ENCODE results near the gene BMP2K. TPM values are rescaled to one million over a fixed set of nuclear protein-coding genes. Genes with fewer than 3 reads are reported as not detected.
A peak's percentile ranks its signal among the peaks of the same experiment; 100 is the strongest.

BMP2K gene
- total and polyA plus RNA-seq, 2 of the 8 experiments (the other 6 are each of a cell fraction or from before 2014, with no cell fraction given) = 15.6 to 24.1 TPM

DNA sequence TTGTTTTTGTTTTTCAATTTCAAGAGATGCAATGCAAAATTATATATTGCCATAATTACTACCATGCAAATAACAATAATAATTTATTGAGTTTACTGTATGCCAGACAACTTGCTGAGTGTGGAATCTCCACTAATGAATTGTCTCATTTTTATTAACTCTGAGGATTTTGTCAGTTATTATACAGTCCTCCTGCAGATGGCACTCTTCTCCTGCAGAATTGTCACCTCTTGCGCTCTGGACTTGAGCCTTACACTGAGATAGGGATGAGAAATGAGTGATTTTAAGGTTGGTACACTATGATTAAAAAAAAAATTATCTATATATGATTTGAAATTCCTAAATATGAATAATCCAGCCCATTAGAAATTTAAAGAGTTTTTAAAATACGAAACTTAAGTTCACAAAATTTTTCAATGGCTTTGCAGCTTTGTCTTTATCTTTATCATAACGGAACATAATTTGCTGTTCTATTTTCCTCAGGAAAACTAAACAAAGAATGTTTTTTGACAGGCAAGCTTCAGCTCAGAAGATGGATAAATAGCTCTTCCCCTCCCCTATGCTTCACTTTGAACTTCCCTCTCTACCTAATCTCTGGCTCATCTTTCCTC lies 175.8 kb downstream of the BMP2K start:
- ChIA-PET CTCF (ENCODE audit: partially characterized antibody) (interaction anchor here (0.6 to 2.8 kb wide), 35 partner anchors 9 to 1384 kb away, joined by 3 to 20 read pairs (median 4); partner anchors contain the start of genes CFAP299 and PAQR3), POLR2A (ENCODE audit: partially characterized antibody) (no interaction called here)
- Histone ChIP-seq H3K4me2 (ENCODE audit: insufficient read depth in 1 of 2, low read depth in 2 of 2, low read length in 2 of 2) (no peak overlapping the region), H3K79me1 (ENCODE audit: low read depth, low read length) (no peaks in the 10 kb centered on the region), H3K79me2 (ENCODE audit: control insufficient read depth in 1 of 2, insufficient read depth in 2 of 2, low read length in 2 of 2) (no peaks in the 10 kb centered on the region), H3K36me3 (ENCODE audit: control insufficient read depth in 2 of 4, insufficient read depth in 4 of 4, low read length in 3 of 4) (no peaks in the 10 kb centered on the region), H3K18ac (ENCODE audit: extremely low read depth, low read length) (no peak overlapping the region), H2BK120ac (replicated peaks; ENCODE audit: low read depth, low read length) (no peak overlapping the region), H3K14ac (ENCODE audit: insufficient read length) (no peak overlapping the region), H2BK5ac (ENCODE audit: low read depth, low read length) (no peak overlapping the region), H2BK20ac (ENCODE audit: low read length) (no peak overlapping the region), H3K23me2 (ENCODE audit: low read depth, low read length) (no peaks in the 10 kb centered on the region), H3K23ac (ENCODE audit: insufficient read length) (no peak overlapping the region), H4K5ac (ENCODE audit: insufficient read length, low read depth, low read length) (no peak overlapping the region), H2BK15ac (ENCODE audit: low read length) (no peak overlapping the region), H2AFZ (ENCODE audit: low read length) (no peak overlapping the region), H3K9me3 (ENCODE audit: insufficient read depth in 2 of 2, low read depth in 1 of 2, low read length in 1 of 2) (no peaks in the 10 kb centered on the region), H3K4me1 (replicated peaks in 1 of 4; ENCODE audit: control insufficient read depth in 3 of 4, insufficient read depth in 4 of 4, low read length in 3 of 4) (no peaks in the 10 kb centered on the region), H3K27me3 (replicated peaks in 1 of 4; ENCODE audit: control insufficient read depth in 3 of 4, extremely low read depth in 1 of 4, insufficient read depth in 3 of 4, low read length in 3 of 4) (no peaks in the 10 kb centered on the region), H3K27ac (ENCODE audit: low read depth, low read length) (no peak overlapping the region), H4K8ac (ENCODE audit: extremely low read depth, insufficient read depth, low read length) (no peak overlapping the region), H3K9ac (replicated peaks in 1 of 4; ENCODE audit: extremely low read depth in 1 of 4, low read depth in 3 of 4, low read length in 3 of 4) (no peak overlapping the region), H4K91ac (replicated peaks; ENCODE audit: insufficient read length, low read length) (no peak overlapping the region), H2BK12ac (ENCODE audit: low read depth, low read length) (no peak overlapping the region), H2AK5ac (ENCODE audit: low read depth, low read length) (no peak overlapping the region), H3K4ac (replicated peaks; ENCODE audit: insufficient read length, low read depth, low read length) (no peak overlapping the region), H3K4me3 (ENCODE audit: extremely low read depth in 1 of 4, insufficient read depth in 2 of 4, low read depth in 3 of 4, low read length in 4 of 4) (no peak overlapping the region), H4K20me1 (replicated peaks in 1 of 2; ENCODE audit: control insufficient read depth in 1 of 2, insufficient read depth in 2 of 2, low read length in 2 of 2) (no peaks in the 10 kb centered on the region), H3K56ac (replicated peaks; ENCODE audit: insufficient read length, low read depth, low read length) (no peak overlapping the region)
- FAIRE-seq (peak; percentile 75), DNase-seq (ENCODE audit: low read depth in 1 of 2, low spot score in 2 of 2) (no peak)
- 62% methylated on average over 3 of the region's 3 CpGs; no CpG with 5 or more reads in 1 of the 2 experiments for WGBS, 2 experiments (ENCODE audit: extremely low coverage in 1 of 2, insufficient coverage in 1 of 2, insufficient read length in 1 of 2, insufficient replicate concordance in 2 of 2, low coverage in 1 of 2, low lambda C conversion rate in 2 of 2, missing lambda C conversion rate in 1 of 2)
- TF ChIP-seq POLR2A (IDR thresholded peaks at IDR 0.05; ENCODE audit: control extremely low read depth in 1 of 2, low read depth in 2 of 2, low read length in 2 of 2) (no peak), PHF8 (conservative IDR thresholded peaks at IDR 0.05; ENCODE audit: low read depth, low read length) (no peak), RFX5 (IDR thresholded peaks at IDR 0.05; ENCODE audit: borderline replicate concordance, low read depth, low read length) (no peak), TAF1 (IDR thresholded peaks at IDR 0.05; ENCODE audit: low read depth, low read length) (no peak), SIRT6 (IDR thresholded peaks at IDR 0.05; ENCODE audit: low read length) (no peak), SP2 (IDR thresholded peaks at IDR 0.05; ENCODE audit: low read length) (no peak), RAD21 (IDR thresholded peaks at IDR 0.05 in 1 of 2, conservative IDR thresholded peaks at IDR 0.05 in 1 of 2; ENCODE audit: low read depth in 2 of 2, low read length in 2 of 2) (peak; percentile 88 to 89)
- TF ChIP-seq, protein P1, sequence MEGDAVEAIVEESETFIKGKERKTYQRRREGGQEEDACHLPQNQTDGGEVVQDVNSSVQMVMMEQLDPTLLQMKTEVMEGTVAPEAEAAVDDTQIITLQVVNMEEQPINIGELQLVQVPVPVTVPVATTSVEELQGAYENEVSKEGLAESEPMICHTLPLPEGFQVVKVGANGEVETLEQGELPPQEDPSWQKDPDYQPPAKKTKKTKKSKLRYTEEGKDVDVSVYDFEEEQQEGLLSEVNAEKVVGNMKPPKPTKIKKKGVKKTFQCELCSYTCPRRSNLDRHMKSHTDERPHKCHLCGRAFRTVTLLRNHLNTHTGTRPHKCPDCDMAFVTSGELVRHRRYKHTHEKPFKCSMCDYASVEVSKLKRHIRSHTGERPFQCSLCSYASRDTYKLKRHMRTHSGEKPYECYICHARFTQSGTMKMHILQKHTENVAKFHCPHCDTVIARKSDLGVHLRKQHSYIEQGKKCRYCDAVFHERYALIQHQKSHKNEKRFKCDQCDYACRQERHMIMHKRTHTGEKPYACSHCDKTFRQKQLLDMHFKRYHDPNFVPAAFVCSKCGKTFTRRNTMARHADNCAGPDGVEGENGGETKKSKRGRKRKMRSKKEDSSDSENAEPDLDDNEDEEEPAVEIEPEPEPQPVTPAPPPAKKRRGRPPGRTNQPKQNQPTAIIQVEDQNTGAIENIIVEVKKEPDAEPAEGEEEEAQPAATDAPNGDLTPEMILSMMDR (IDR thresholded peaks at IDR 0.05; ENCODE audit: control extremely low read depth in 1 of 3, insufficient read depth in 1 of 3, low read depth in 1 of 3, low read length in 3 of 3) = peak in 2 of 3 experiments; percentile 57 to 59; a peak in 3 of 4 replicates
